ENCODE measurements around the gene LY6G6C.

Gene LY6G6C

GRCh38 chr6:31762878-31763618 is 41.5 kb upstream of the LY6G6C start:
- no peaks in the 10 kb centered on the region for H3K9me3 ChIP-seq (ENCODE audit: control insufficient read depth in 1 of 2, low read length in 2 of 2)
- H3K27me3 ChIP-seq (ENCODE audit: control insufficient read depth in 1 of 2, insufficient read depth in 2 of 2, low read length in 2 of 2) = no peaks in the 10 kb centered on the region
- H3K27ac ChIP-seq (ENCODE audit: low read depth, low read length) = no peak overlapping the region
- peaks cover 41 to 47% of the 10 kb centered on the region in 2 donors for H3K4me1 ChIP-seq (ENCODE audit: control insufficient read depth in 1 of 2, insufficient read depth in 2 of 2, low read length in 2 of 2)
- H3K36me3 ChIP-seq (ENCODE audit: control insufficient read depth in 1 of 2, insufficient read depth in 2 of 2, low read length in 2 of 2) = peaks cover 0 to 24% of the 10 kb centered on the region in 2 donors
- H3K4me3 ChIP-seq (ENCODE audit: low read depth in 1 of 2, low read length in 2 of 2) = no peak overlapping the region
- H3K9ac ChIP-seq (ENCODE audit: low read depth in 1 of 2, low read length in 2 of 2) = peak overlapping the region in 1 of 2 donors; percentile 16

- Histone ChIP-seq H3K4me3 (ENCODE audit: low read depth in 1 of 2, low read length in 2 of 2) (no peak within 1 kb of the TSS), H3K9me3 (ENCODE audit: control insufficient read depth in 1 of 2, low read length in 2 of 2) (no peaks in the 10 kb centered on the region), H3K27me3 (ENCODE audit: control insufficient read depth in 1 of 2, insufficient read depth in 2 of 2, low read length in 2 of 2) (no peaks in the 10 kb centered on the region), H3K4me1 (ENCODE audit: control insufficient read depth in 1 of 2, insufficient read depth in 2 of 2, low read length in 2 of 2) (peaks cover 41 to 47% of the 10 kb centered on the region in 2 donors), H3K27ac (ENCODE audit: low read depth, low read length) (no peak within 1 kb of the TSS), H3K36me3 (ENCODE audit: control insufficient read depth in 1 of 2, insufficient read depth in 2 of 2, low read length in 2 of 2) (peaks cover 0 to 24% of the 10 kb centered on the region in 2 donors), H3K9ac (ENCODE audit: low read depth in 1 of 2, low read length in 2 of 2) (peak within 1 kb of the TSS; percentile 33 to 35)
Measured at GRCh38 chr6:31762356-31762755, 40.8 kb upstream of the LY6G6C start, which contains the start of gene SAPCD1. TSS of gene SAPCD1 (plus strand) at chr6:31762656. CDS start at chr6:31763055, 399 bp downstream.

GRCh38 chr6:31761343-31761742 is 39.8 kb upstream of the LY6G6C start:
- peaks cover 37 to 40% of the 10 kb centered on the region in 2 donors for H3K4me1 ChIP-seq (ENCODE audit: control insufficient read depth in 1 of 2, insufficient read depth in 2 of 2, low read length in 2 of 2)
- peak overlapping the region; percentile 33 to 35 for H3K9ac ChIP-seq (ENCODE audit: low read depth in 1 of 2, low read length in 2 of 2)
- H3K27ac ChIP-seq (ENCODE audit: low read depth, low read length) = no peak overlapping the region
- peaks cover 0 to 24% of the 10 kb centered on the region in 2 donors for H3K36me3 ChIP-seq (ENCODE audit: control insufficient read depth in 1 of 2, insufficient read depth in 2 of 2, low read length in 2 of 2)
- no peak overlapping the region for H3K4me3 ChIP-seq (ENCODE audit: low read depth in 1 of 2, low read length in 2 of 2)
- no peaks in the 10 kb centered on the region for H3K9me3 ChIP-seq (ENCODE audit: control insufficient read depth in 1 of 2, low read length in 2 of 2)
- no peaks in the 10 kb centered on the region for H3K27me3 ChIP-seq (ENCODE audit: control insufficient read depth in 1 of 2, insufficient read depth in 2 of 2, low read length in 2 of 2)

- Histone ChIP-seq H3K27me3 (ENCODE audit: control insufficient read depth in 1 of 2, insufficient read depth in 2 of 2, low read length in 2 of 2) (no peaks in the 10 kb centered on the region), H3K4me1 (ENCODE audit: control insufficient read depth in 1 of 2, insufficient read depth in 2 of 2, low read length in 2 of 2) (peaks cover 34 to 37% of the 10 kb centered on the region in 2 donors), H3K9ac (ENCODE audit: low read depth in 1 of 2, low read length in 2 of 2) (peak overlapping the region; percentile 33 to 35), H3K27ac (ENCODE audit: low read depth, low read length) (no peak overlapping the region), H3K36me3 (ENCODE audit: control insufficient read depth in 1 of 2, insufficient read depth in 2 of 2, low read length in 2 of 2) (peaks cover 0 to 24% of the 10 kb centered on the region in 2 donors), H3K4me3 (ENCODE audit: low read depth in 1 of 2, low read length in 2 of 2) (no peak overlapping the region), H3K9me3 (ENCODE audit: control insufficient read depth in 1 of 2, low read length in 2 of 2) (no peaks in the 10 kb centered on the region)
Measured at GRCh38 chr6:31760790-31761189, 39.2 kb upstream of the LY6G6C start.

GRCh38 chr6:31758281-31758680 is 36.7 kb upstream of the LY6G6C start:
- Histone ChIP-seq H3K27me3 (ENCODE audit: control insufficient read depth in 1 of 2, insufficient read depth in 2 of 2, low read length in 2 of 2) (no peaks in the 10 kb centered on the region), H3K4me1 (ENCODE audit: control insufficient read depth in 1 of 2, insufficient read depth in 2 of 2, low read length in 2 of 2) (peaks cover 16 to 27% of the 10 kb centered on the region in 2 donors), H3K9me3 (ENCODE audit: control insufficient read depth in 1 of 2, low read length in 2 of 2) (no peaks in the 10 kb centered on the region), H3K36me3 (ENCODE audit: control insufficient read depth in 1 of 2, insufficient read depth in 2 of 2, low read length in 2 of 2) (peaks cover 0 to 20% of the 10 kb centered on the region in 2 donors), H3K4me3 (ENCODE audit: low read depth in 1 of 2, low read length in 2 of 2) (no peak overlapping the region), H3K9ac (ENCODE audit: low read depth in 1 of 2, low read length in 2 of 2) (no peak overlapping the region), H3K27ac (ENCODE audit: low read depth, low read length) (no peak overlapping the region)

GRCh38 chr6:31752739-31753319 is 31.3 kb upstream of the LY6G6C start:
- Histone ChIP-seq H3K4me1 (ENCODE audit: control insufficient read depth in 1 of 2, insufficient read depth in 2 of 2, low read length in 2 of 2) (no peaks in the 10 kb centered on the region), H3K36me3 (ENCODE audit: control insufficient read depth in 1 of 2, insufficient read depth in 2 of 2, low read length in 2 of 2) (no peaks in the 10 kb centered on the region), H3K4me3 (ENCODE audit: low read depth in 1 of 2, low read length in 2 of 2) (no peak overlapping the region), H3K27me3 (ENCODE audit: control insufficient read depth in 1 of 2, insufficient read depth in 2 of 2, low read length in 2 of 2) (no peaks in the 10 kb centered on the region), H3K27ac (ENCODE audit: low read depth, low read length) (no peak overlapping the region), H3K9ac (ENCODE audit: low read depth in 1 of 2, low read length in 2 of 2) (no peak overlapping the region), H3K9me3 (ENCODE audit: control insufficient read depth in 1 of 2, low read length in 2 of 2) (no peaks in the 10 kb centered on the region)

GRCh38 chr6:31750411-31751022 is 29.0 kb upstream of the LY6G6C start:
- H3K27me3 ChIP-seq (ENCODE audit: control insufficient read depth in 1 of 2, insufficient read depth in 2 of 2, low read length in 2 of 2) = no peaks in the 10 kb centered on the region
- H3K9ac ChIP-seq (ENCODE audit: low read depth in 1 of 2, low read length in 2 of 2) = no peak overlapping the region
- H3K27ac ChIP-seq (ENCODE audit: low read depth, low read length) = no peak overlapping the region
- no peak overlapping the region for H3K4me3 ChIP-seq (ENCODE audit: low read depth in 1 of 2, low read length in 2 of 2)
- H3K36me3 ChIP-seq (ENCODE audit: control insufficient read depth in 1 of 2, insufficient read depth in 2 of 2, low read length in 2 of 2) = peaks cover 0 to 6% of the 10 kb centered on the region in 2 donors
- no peaks in the 10 kb centered on the region for H3K9me3 ChIP-seq (ENCODE audit: control insufficient read depth in 1 of 2, low read length in 2 of 2)
- H3K4me1 ChIP-seq (ENCODE audit: control insufficient read depth in 1 of 2, insufficient read depth in 2 of 2, low read length in 2 of 2) = no peaks in the 10 kb centered on the region

GRCh38 chr6:31749301-31750036 is 27.9 kb upstream of the LY6G6C start:
- H3K4me1 ChIP-seq (ENCODE audit: control insufficient read depth in 1 of 2, insufficient read depth in 2 of 2, low read length in 2 of 2) = no peaks in the 10 kb centered on the region
- no peaks in the 10 kb centered on the region for H3K9me3 ChIP-seq (ENCODE audit: control insufficient read depth in 1 of 2, low read length in 2 of 2)
- no peak overlapping the region for H3K27ac ChIP-seq (ENCODE audit: low read depth, low read length)
- H3K27me3 ChIP-seq (ENCODE audit: control insufficient read depth in 1 of 2, insufficient read depth in 2 of 2, low read length in 2 of 2) = no peaks in the 10 kb centered on the region
- H3K36me3 ChIP-seq (ENCODE audit: control insufficient read depth in 1 of 2, insufficient read depth in 2 of 2, low read length in 2 of 2) = peaks cover 0 to 6% of the 10 kb centered on the region in 2 donors
- H3K4me3 ChIP-seq (ENCODE audit: low read depth in 1 of 2, low read length in 2 of 2) = no peak overlapping the region
- H3K9ac ChIP-seq (ENCODE audit: low read depth in 1 of 2, low read length in 2 of 2) = no peak overlapping the region

GRCh38 chr6:31744422-31744821 is 22.9 kb upstream of the LY6G6C start:
- no peak overlapping the region for H3K4me3 ChIP-seq (ENCODE audit: low read depth in 1 of 2, low read length in 2 of 2)
- H3K9me3 ChIP-seq (ENCODE audit: control insufficient read depth in 1 of 2, low read length in 2 of 2) = no peaks in the 10 kb centered on the region
- no peaks in the 10 kb centered on the region for H3K27me3 ChIP-seq (ENCODE audit: control insufficient read depth in 1 of 2, insufficient read depth in 2 of 2, low read length in 2 of 2)
- peaks cover 0 to 19% of the 10 kb centered on the region in 2 donors for H3K36me3 ChIP-seq (ENCODE audit: control insufficient read depth in 1 of 2, insufficient read depth in 2 of 2, low read length in 2 of 2)
- H3K9ac ChIP-seq (ENCODE audit: low read depth in 1 of 2, low read length in 2 of 2) = no peak overlapping the region
- H3K4me1 ChIP-seq (ENCODE audit: control insufficient read depth in 1 of 2, insufficient read depth in 2 of 2, low read length in 2 of 2) = peaks cover under 1 to 12% of the 10 kb centered on the region in 2 donors
- H3K27ac ChIP-seq (ENCODE audit: low read depth, low read length) = no peak overlapping the region
